Memory B cell (primary cell): Measurements from ENCODE around the gene ABTB2.

Experiments used
- ATAC-seq: fragments of 150-1000 bp; cut with Tn5 transposase; 2 replicates; pipeline ENCODE4 v1.10.0; 2021; ENCODE audit warnings: low read depth, mild to moderate bottlenecking, moderate library complexity
- DNase-seq, 2 donors: peaks; one replicate each; pipeline ENCODE4 v3.0.0; 2022; ENCODE audit warnings: low spot score in 2 of 2
- H3K27ac Mint-ChIP-seq: one replicate; pipeline ENCODE4 v1.8.0; 2022; ENCODE audit warnings: mild to moderate bottlenecking, moderate library complexity, mixed read lengths
- H3K27me3 Mint-ChIP-seq: one replicate; pipeline ENCODE4 v1.8.0; 2022; ENCODE audit warnings: mixed read lengths
- H3K36me3 Mint-ChIP-seq: one replicate; pipeline ENCODE4 v1.8.0; 2022; ENCODE audit warnings: mild to moderate bottlenecking, mixed read lengths
- H3K4me1 Mint-ChIP-seq: one replicate; pipeline ENCODE4 v1.8.0; 2022; ENCODE audit warnings: mixed read lengths
- H3K4me3 Mint-ChIP-seq: one replicate; pipeline ENCODE4 v1.8.0; 2022; ENCODE audit warnings: mild to moderate bottlenecking, moderate library complexity, mixed read lengths
- H3K9me3 Mint-ChIP-seq: one replicate; pipeline ENCODE4 v1.8.0; 2022; ENCODE audit warnings: mixed read lengths

ABTB2 gene

GRCh38 chr11:34288492-34288891 is 69.3 kb downstream of the ABTB2 start:
- Mint-ChIP-seq H3K9me3 (no peaks in the 10 kb centered on the region), H3K4me3 (no peak overlapping the region), H3K4me1 (no peaks in the 10 kb centered on the region), H3K27me3 (no peaks in the 10 kb centered on the region), H3K36me3 (no peaks in the 10 kb centered on the region), H3K27ac (no peak overlapping the region)
- no peak for ATAC-seq
- DNase-seq, result no peak

- Mint-ChIP-seq H3K9me3 (no peaks in the 10 kb centered on the region), H3K4me1 (no peaks in the 10 kb centered on the region), H3K27me3 (no peaks in the 10 kb centered on the region), H3K4me3 (no peak overlapping the region), H3K27ac (no peak overlapping the region), H3K36me3 (no peaks in the 10 kb centered on the region)
- DNase-seq (no peak), ATAC-seq (no peak)
Observed at GRCh38 chr11:34284811-34285481, 72.9 kb downstream of the ABTB2 start.

GRCh38 chr11:34284156-34284555 is 73.7 kb downstream of the ABTB2 start:
- no peaks in the 10 kb centered on the region for H3K36me3 Mint-ChIP-seq
- H3K4me1 Mint-ChIP-seq, result no peaks in the 10 kb centered on the region
- H3K27ac Mint-ChIP-seq, result no peak overlapping the region
- ATAC-seq (no peak), DNase-seq (no peak)
- no peaks in the 10 kb centered on the region for H3K9me3 Mint-ChIP-seq
- H3K4me3 Mint-ChIP-seq, result no peak overlapping the region
- no peaks in the 10 kb centered on the region for H3K27me3 Mint-ChIP-seq

GRCh38 chr11:34280945-34281872 is 76.6 kb downstream of the ABTB2 start:
- Mint-ChIP-seq H3K27ac (no peak overlapping the region), H3K4me3 (no peak overlapping the region), H3K36me3 (no peaks in the 10 kb centered on the region), H3K9me3 (no peaks in the 10 kb centered on the region), H3K27me3 (no peaks in the 10 kb centered on the region), H3K4me1 (no peaks in the 10 kb centered on the region)
- DNase-seq, result no peak
- no peak for ATAC-seq

- no peaks in the 10 kb centered on the region for H3K36me3 Mint-ChIP-seq
Observed at GRCh38 chr11:34278693-34279297, 79.0 kb downstream of the ABTB2 start.

GRCh38 chr11:34278175-34278574 is 79.6 kb downstream of the ABTB2 start:
- DNase-seq (no peak), ATAC-seq (no peak)
- Mint-ChIP-seq H3K36me3 (no peaks in the 10 kb centered on the region), H3K27ac (no peak overlapping the region), H3K27me3 (no peaks in the 10 kb centered on the region), H3K4me1 (no peaks in the 10 kb centered on the region), H3K9me3 (no peaks in the 10 kb centered on the region), H3K4me3 (no peak overlapping the region)

More at GRCh38 chr11:34278693-34279297, 79.0 kb downstream of the ABTB2 start:
- Mint-ChIP-seq H3K27me3 (no peaks in the 10 kb centered on the region), H3K27ac (no peak overlapping the region), H3K9me3 (no peaks in the 10 kb centered on the region), H3K4me1 (no peaks in the 10 kb centered on the region), H3K4me3 (no peak overlapping the region)
- DNase-seq (no peak), ATAC-seq (no peak)

- Mint-ChIP-seq H3K36me3 (no peaks in the 10 kb centered on the region), H3K9me3 (no peaks in the 10 kb centered on the region), H3K4me3 (no peak overlapping the region), H3K27ac (no peak overlapping the region), H3K27me3 (no peaks in the 10 kb centered on the region), H3K4me1 (no peaks in the 10 kb centered on the region)
- no peak for ATAC-seq
- DNase-seq, result no peak
Observed at GRCh38 chr11:34277171-34277570, 80.6 kb downstream of the ABTB2 start.

GRCh38 chr11:34276352-34276864 is 81.4 kb downstream of the ABTB2 start:
- Mint-ChIP-seq H3K36me3 (no peaks in the 10 kb centered on the region), H3K4me3 (no peak overlapping the region), H3K9me3 (no peaks in the 10 kb centered on the region), H3K27ac (no peak overlapping the region), H3K4me1 (no peaks in the 10 kb centered on the region), H3K27me3 (no peaks in the 10 kb centered on the region)
- no peak for ATAC-seq
- DNase-seq, result no peak

- H3K4me3 Mint-ChIP-seq, result no peak overlapping the region
- no peak overlapping the region for H3K27ac Mint-ChIP-seq
- ATAC-seq (no peak), DNase-seq (no peak)
- H3K36me3 Mint-ChIP-seq, result no peaks in the 10 kb centered on the region
- no peaks in the 10 kb centered on the region for H3K4me1 Mint-ChIP-seq
- H3K9me3 Mint-ChIP-seq, result no peaks in the 10 kb centered on the region
- H3K27me3 Mint-ChIP-seq, result no peaks in the 10 kb centered on the region
Observed at GRCh38 chr11:34275486-34275885, 82.3 kb downstream of the ABTB2 start.

- Mint-ChIP-seq H3K4me1 (no peaks in the 10 kb centered on the region), H3K36me3 (no peaks in the 10 kb centered on the region), H3K27ac (no peak overlapping the region), H3K9me3 (no peaks in the 10 kb centered on the region), H3K27me3 (no peaks in the 10 kb centered on the region), H3K4me3 (no peak overlapping the region)
- DNase-seq (no peak), ATAC-seq (no peak)
Observed at GRCh38 chr11:34274712-34275398, 83.0 kb downstream of the ABTB2 start.

- DNase-seq (no peak), ATAC-seq (no peak)
- Mint-ChIP-seq H3K27ac (no peak overlapping the region), H3K27me3 (no peaks in the 10 kb centered on the region), H3K4me3 (no peak overlapping the region), H3K9me3 (no peaks in the 10 kb centered on the region), H3K36me3 (no peaks in the 10 kb centered on the region), H3K4me1 (no peaks in the 10 kb centered on the region)
Observed at GRCh38 chr11:34273099-34273498, 84.7 kb downstream of the ABTB2 start.

- no peak for ATAC-seq
- H3K27ac Mint-ChIP-seq, result no peak overlapping the region
- no peaks in the 10 kb centered on the region for H3K27me3 Mint-ChIP-seq
Observed at GRCh38 chr11:34271727-34272126, 86.1 kb downstream of the ABTB2 start.

GRCh38 chr11:34270711-34271110 is 87.1 kb downstream of the ABTB2 start:
- Mint-ChIP-seq H3K4me1 (peaks cover 2% of the 10 kb centered on the region), H3K4me3 (no peak overlapping the region), H3K36me3 (no peaks in the 10 kb centered on the region), H3K27ac (no peak overlapping the region), H3K9me3 (no peaks in the 10 kb centered on the region), H3K27me3 (no peaks in the 10 kb centered on the region)
- ATAC-seq (no peak), DNase-seq (no peak)

More at GRCh38 chr11:34271727-34272126, 86.1 kb downstream of the ABTB2 start:
- H3K4me1 Mint-ChIP-seq, result no peaks in the 10 kb centered on the region
- H3K4me3 Mint-ChIP-seq, result no peak overlapping the region
- DNase-seq, result no peak
- H3K36me3 Mint-ChIP-seq, result no peaks in the 10 kb centered on the region
- H3K9me3 Mint-ChIP-seq, result no peaks in the 10 kb centered on the region
